HTERT RPE-1 (cell line): ENCODE measurements around the gene ADAT1.
"Not testable (repeated sequence)": the region's sequence is repeated elsewhere in the genome, so short reads cannot be mapped to it uniquely, and the experiment has no call there.

Experiments used
- in situ Hi-C: fragments of 300-500 bp; cut with MboI; formaldehyde crosslinking; loops from 4 replicates; pipeline ENCODE4 v1.14.3; 2020; ENCODE audit warnings: low sequenced_read_pairs

The ADAT1 gene

DNA sequence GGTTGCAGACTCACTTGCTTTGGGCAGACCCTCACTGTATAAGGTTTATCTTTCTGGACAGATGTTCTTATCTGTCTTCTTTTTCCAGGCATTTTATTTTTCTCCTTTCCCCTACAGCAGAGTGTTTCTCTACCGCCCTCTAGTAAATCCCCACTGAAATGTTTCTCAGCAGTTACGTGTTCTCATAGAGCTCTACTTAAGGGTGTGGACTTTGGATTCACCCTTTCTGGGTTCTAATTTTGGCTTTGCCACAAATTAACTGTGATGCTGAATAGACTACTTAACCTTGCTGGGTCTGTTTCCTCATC, 2.0 kb downstream of the ADAT1 start:
- in situ Hi-C loops, result no loop called here

DNA sequence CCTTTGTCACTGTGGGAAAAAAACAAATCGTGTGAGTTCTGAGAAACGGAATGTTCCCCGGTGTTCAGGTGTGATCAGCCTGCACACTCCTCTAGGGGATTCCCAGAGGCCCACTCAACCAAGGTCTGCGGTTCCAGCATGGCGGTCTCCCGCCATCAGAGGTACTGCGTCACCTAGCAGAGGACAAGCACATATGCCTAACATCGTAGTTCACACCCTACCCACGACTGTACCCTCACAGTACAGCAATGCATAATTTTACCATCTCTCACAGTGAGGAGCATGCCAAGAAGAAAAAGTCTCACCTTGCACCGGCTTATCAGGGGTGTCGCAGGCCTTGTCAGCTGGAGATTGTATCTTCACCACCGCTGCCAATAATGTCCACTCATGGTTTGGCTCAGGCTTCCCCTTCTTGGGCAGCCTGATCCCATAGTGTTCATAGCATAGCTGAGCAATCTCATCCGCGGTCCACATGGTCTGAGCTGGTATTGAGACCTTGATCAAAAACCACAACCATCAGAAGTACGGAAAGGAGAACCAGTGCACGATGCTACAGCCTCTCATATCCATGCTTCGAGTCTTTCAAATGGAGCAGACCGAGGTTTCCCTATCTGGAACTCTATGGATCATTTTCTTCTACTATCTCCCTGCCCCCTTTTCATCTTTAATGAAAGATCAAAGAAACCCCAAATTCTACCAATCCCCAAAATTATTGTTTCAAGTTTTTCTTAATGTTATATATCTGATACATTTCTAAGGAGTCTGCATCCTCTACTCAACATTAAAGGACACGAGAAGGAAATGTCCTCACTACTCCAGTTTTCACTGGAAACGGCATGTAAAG, 2.5 kb downstream of the ADAT1 start:
- in situ Hi-C loops, result no loop called here

DNA sequence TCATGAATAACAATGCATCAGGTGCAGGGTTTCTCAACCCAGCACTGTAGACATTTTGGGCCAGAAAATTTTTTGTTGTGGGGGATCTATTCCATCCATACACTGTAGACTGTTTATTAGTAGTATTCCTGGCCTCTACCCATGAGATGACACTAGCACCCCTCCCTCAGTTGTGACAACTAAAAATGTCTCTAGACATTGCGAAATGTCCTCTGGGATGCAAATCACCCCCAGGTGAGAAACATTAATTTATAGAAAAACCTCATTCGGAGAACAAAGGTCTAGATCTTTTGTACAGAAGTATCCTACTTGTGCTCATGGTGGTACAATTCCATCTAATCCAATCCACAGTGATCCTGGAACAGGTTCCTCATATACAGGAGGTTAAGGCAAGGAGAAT, 4.3 kb downstream of the ADAT1 start:
- in situ Hi-C loops, result no loop called here

DNA sequence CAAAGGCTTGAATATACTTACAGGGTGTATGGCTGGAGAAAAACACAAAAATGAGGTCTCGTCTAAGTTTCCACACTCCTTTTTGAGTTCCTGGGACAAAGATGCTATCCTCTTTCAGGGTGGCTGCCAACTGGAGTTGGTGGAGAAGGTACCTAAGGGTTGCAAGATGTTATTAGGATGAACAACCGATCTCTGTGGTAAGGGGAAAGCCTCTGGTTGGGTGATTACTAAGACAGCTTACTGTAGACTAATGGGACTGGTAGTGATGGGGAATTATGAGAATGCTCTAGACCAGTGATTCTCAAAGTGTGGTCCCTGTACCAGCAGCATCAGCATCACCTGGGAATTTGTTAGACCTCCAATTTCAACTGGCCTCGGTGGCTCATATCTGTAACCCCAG, 6.0 kb downstream of the ADAT1 start:
- in situ Hi-C loops, result no loop called here

DNA sequence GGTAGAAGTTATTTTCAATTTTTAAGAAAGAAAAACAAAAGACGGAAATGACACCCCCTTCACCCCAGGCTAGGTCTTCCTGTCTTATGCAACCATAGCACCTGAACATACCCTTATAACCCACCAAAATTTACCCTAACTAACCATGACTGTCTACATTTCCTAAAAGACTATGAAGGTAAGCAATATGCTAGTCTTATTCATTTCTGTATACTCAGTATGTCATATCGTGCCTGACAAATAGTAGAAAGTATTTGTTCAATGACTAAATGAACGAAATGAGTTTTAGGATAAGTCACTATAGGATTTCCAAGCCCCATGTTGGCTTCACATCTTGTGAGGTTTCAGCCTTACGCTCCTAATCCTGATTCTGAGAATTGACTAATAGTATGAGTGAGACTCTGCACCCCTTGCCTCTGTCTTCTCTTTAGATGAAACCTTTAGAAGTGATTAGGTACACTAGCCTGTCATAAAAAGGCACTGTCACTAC, 6.5 kb downstream of the ADAT1 start:
- in situ Hi-C loops, result no loop called here

DNA sequence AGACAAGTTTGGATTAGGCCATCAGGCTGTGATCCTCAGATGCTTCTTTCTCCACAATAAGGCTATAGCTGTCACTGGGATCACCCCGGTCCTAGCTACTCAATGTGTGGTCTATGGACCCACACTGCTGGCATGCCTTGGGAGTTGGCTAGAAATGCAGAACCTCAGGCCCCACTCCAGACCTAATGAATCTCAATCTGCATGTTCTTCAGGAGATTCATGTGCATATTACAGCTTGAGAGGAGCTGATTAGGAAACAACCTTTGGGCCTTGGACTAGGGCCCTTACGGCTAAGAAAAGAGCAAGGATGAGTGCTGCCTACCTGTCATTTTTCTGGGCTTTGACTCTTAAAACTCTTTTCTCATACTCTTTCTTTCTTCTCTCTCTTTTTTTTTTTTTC, 7.5 kb downstream of the ADAT1 start:
- in situ Hi-C loops, result no loop called here

DNA sequence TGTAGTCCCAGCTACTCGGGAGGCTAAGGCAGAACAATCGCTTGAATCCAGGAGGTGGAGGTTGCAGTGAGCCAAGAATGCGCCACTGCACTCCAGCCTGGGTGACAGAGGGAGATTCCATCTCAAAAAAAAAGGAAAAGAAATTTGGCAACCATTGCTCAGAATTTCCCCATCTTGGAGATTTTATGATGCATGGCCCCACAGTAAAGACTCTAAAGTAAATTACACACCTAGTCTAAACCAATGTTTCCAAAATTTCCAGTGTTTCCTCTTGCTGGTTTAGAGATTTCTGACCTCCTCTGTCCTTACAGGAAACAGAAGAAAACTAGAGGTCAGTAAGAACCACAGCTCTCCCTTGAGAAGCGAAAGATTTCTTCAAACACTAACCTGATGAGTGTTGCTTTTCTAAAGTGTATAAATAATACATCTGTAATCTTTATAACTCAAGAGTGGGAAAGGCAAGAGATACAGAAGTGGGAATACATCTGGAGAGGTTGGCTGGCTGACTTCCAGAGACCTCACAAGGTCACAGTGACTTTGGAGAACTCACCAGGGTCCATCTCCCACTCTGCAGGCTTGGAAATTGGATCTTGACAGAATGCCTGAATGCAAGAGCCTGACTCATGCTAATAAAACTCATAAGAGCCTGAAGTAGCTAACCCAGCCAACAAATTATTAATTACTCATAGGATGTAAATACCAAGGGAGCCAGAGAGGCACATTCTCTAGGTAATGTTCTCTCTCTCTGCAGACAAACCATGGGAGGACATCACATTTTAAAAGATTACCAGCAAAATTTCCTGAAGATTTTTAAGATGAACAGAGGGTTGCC, 8.8 kb downstream of the ADAT1 start:
- in situ Hi-C loops, result no loop called here

DNA sequence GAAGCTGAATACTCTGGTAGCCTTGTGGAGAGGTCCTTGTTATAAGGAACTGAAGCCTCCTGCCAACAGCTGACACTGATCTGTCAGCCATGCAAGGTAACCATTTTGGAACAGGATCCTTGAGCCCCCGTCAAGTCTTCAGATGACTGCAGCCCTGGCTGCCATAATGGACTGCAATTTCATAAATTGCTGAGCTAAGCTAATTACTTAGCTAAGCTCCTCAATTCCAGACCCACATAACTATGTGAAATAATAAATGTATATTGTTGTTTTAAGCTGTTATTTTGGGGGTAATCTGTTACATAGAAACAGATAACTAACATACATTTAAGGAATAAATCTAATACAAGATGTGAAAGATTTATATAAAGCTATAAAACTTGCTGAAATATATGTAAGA, 16.6 kb downstream of the ADAT1 start:
- in situ Hi-C loops, result no loop called here

DNA sequence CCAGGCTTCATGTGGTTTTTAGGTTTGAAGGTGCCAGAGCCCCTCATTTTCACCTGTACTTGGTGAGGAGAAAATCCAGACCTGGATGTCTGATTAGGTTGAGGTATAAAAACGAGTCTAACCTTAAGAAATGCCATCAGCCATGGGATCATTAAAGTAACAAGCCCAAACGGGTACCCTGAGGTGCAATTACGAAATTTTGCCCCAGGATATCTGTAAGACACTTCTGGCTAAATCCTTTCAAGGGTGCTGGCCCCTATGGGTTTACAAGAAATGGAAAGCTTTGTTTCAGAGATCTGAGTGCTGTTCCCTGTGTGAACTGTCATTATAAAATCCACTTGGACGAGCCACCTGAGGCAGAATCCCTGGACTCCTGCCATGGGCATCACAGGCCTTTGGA, 19.8 kb downstream of the ADAT1 start:
- in situ Hi-C loops, result no loop called here

DNA sequence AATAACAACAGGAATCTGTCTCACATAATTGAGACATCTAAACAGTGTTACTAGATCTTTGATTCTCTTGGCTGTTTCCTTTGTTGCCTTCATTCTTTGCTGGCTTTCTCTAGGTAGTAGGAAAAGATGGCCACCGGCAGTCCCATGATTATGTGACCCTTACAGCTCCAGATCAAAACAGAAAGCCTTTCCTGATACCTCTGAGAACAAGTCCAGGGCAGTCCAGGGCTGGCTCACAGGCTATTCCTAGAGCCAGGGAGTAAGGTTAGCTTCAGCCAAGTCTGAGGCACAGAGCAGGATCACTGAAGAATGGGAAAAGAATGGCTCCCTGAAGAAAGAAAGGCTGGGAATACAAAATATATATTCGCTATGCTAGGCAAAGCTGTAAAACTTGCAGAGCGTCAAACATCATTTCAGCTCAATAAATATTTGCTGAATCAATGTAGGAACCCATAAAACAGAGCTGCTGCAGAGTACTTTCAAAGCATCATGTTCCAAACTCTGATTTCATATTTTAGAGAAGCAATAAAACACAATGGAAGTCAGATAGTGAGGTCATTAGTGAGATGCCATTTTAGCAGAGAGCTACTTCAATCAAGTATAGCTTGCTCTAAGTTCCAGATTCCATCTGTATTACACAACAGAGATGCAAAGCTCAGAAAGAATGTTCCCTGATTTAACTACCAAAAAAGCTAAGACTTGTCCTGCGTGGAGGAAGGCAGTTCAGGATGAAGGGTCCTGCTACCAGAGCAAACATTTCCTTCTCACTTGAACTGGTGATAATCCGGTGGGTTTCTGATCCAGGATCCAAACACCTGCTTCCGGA, 23.4 kb downstream of the ADAT1 start:
- in situ Hi-C loops, result no loop called here

DNA sequence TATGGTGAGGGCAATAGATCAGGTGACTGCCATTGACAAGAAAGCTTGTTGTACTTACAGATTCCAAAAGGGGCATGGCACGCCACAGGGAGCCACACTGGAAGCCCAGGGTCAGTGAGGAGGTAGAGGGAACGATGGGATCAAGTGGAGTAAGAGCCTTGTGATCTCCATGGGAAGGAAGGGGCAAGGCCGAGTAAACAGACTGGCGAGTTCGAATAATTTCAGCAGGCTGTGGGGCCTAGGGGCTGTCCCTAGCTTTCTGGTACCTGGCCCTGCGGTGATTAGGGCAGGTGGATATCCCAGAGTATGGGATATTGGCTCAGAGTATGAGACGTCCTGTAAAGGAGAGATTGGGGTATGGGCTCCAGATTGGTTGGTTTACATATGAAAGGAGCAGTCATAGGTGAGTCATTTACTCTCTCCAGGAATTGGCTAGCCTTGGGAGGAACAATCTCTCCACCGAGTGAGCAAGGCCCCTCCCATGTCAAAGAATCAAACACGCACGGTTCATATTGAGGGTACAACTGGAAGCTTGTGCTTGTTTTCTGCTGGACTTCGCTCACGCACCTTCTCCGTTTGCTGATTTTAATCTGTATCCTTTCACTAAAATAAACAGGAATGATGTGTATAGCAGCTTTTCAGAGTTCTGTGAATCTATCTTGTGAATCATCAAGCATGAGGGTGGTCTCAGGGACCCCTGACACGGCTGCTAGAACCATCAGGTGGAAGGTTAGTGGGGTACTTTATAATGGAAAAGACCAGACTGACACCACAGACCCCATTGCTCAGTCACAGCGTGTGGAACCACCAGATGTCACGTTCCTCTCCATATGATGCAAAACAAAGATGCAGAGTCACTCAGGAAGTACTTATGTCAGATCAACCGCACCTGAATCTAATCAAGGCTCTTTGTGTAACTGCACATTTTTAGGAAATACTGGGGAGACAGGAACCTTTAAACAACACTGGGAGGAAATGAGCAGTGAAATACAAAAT, 29.0 kb downstream of the ADAT1 start:
- in situ Hi-C loops, result no loop called here

DNA sequence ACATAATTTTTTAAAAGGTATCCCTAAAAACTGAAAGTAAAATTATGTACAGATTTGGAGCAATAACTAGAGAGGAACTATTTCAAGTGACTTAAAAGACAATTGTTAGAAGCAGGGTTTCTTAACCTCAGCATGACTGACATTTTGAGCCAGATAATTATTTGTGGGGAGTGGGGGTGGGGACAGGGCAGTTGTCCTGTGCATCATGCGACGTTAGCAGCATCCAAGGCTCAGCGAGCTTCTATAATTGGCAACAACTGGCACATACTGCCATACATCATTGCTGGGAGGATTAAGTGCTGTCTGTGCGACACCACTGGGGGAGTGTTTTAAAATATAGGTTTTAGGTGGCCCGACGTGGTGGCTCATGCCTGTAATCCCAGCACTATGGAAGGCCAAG, 29.8 kb downstream of the ADAT1 start:
- in situ Hi-C loops, result no loop called here

DNA sequence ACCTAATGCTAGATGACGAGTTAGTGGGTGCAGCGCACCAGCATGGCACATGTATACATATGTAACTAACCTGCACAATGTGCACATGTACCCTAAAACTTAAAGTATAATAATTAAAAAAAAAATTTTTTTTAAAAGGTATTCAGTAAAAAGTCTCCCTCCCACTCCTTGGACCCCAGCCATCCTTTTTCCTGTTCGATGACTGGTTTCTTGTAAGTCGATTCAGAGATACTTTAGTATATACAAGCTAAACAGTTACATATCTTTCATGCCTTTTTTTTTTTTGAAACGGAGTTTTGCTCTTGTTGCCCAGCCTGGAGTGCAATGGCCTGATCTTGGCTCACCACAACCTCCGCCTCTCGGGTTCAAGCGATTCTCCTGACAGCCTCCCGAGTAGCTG, 31.2 kb downstream of the ADAT1 start:
- in situ Hi-C loops, result not testable (repeated sequence)

DNA sequence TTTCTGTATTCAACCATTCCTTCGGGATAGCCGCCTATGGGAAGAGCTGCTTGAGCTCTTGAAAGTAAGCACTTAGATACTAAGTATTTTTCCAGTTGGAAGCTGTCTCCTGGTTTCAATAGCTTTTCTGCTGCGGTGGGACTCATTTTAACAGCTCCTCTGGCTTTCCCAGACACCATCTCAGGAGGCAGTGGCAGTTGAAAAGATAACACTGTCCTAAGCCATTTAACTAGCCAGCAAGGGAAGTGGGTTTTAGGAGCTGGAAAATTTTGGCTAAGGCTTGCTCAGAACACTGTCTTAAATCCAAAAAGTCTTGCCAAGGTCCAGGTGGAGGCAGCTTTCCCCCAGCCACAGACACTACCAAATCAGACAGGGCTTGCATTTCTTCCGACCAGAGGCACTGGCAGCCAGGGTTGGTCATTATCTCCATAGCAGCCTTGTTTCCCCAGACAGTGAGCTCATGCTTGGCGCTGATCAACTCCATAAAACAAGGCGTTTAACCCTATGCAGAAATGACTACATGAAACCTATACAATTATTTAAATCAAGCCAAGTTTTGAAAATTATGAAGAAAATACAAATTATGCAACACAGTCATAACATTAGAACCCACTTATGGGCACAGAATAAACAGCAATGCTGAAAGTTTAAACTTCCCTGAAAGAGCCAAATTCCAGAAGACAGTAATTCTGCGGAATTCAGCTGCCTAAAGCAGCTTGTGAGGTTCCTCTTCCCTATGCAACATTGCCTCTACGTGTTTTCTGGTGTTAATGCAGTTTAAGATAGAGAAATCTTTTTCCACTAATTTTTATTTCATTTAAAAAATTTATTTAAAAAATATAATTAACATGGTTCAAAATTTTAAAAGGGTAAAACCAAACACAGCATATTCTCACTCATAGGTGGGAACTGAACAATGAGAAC, 31.9 kb downstream of the ADAT1 start:
- in situ Hi-C loops, result no loop called here

DNA sequence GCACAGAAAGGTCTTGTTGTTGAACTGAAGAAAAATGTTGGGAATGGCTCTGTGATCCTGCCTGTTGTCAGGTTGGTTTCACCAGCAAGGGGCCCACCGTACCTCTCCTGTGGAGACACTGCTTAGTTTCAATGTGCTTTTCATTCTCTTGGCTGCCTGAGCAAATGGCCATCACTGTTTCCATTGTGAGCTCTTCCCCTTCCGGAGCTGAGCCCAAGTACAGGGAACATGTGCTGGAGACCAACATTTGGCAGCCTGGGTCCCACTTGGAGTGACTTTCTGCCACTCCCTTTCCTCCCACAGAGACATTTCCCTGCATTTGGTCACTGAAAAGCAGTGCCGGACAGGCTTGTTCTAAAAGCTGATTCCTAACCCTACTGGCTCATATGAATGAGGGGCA, 33.8 kb downstream of the ADAT1 start:
- in situ Hi-C loops, result no loop called here

DNA sequence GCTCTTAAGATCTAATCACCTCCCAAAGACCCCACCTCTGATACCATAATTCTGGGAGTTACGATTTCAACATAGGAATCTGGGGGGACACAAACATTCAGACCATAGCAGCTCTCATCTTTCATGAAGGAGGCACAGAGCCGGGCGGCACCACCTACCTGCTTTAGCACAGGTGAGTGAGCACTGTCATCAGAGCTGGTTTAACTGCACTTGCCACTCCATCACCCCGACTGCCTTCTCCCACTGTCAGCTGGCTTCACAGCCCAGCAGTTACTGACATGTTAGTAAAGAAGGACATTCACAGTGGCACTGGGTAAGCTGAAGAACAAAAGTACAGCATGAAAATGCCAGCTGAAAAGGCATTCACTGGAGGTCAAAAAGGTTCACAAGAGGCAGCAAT, 34.4 kb downstream of the ADAT1 start:
- in situ Hi-C loops, result no loop called here

DNA sequence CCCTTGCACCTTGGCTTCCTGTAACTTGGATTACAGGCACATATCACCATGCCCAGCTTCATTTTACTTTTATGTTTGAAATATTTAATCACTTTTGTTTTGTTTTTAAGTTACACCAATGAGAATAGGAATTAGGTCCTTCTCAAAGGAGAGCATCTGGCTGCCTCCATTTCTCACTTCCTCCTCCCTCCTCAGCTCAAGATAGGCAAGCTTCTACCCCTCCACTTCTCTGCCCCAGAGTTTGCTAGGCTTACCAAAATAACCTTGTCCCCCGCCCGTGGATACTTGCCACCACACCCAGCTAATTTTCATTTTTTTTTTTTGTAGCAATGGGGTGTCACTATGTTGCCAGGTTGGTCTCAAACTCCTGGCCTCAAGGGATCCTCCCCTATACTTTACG, 39.0 kb downstream of the ADAT1 start:
- in situ Hi-C loops, result no loop called here

DNA sequence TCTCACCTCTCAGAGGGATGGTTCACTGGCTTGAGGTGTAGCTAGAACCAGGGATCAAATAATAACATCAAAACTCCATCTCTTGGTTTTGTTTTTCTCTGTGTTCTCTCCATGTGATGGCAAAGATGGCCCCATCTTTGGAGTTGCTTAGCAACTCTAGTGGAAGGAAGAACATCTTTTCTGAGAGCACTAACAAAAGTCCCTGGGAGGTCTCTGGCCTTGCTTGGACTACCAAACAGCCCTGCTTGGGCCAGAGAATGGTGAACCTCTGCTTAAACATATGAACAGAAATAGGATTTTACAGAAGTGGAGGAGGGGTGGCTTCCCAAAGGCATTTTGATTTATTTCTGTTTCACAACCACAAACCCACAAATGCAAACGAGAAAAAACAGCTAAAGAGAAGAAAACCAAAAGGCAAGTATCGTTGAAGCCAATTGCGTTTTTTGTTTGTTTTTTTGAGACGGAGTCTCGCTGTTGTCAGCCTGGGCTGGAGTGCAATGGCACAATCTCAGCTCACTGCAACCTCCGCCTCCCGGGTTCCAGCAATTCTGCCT, 43.7 kb downstream of the ADAT1 start:
- in situ Hi-C loops, result no loop called here

DNA sequence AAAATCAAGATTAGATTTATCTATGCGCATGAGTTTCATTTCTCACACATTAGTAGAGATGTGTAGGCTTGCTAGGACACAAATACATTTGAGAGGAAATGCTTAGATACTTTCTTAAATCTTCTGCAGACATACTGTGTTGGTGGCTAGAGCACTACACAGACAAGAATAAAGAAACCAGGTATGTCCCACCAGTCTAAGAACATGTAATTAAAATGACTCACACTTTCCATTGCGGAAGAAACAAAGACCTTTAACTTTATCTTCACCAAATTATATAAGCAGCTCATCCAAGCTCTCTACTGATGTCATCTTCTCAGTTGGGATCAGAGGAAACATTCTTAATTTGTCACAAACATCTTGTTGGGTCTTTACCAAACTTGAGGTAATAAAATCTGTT, 44.4 kb downstream of the ADAT1 start:
- in situ Hi-C loops, result no loop called here
